Neuronal stem cell (in vitro differentiated cells): ENCODE data around the gene SMIM35.

Experiments
- DNase-seq: peaks from one replicate; pipeline ENCODE4 v3.0.0-alpha.2; 2013; ENCODE audit warnings: low spot score
- H2AFZ ChIP-seq: one replicate; pipeline ENCODE4 v1.6.1; 2013; ENCODE audit warnings: mild to moderate bottlenecking, low read length, inconsistent platforms
- H2AK5ac ChIP-seq: 2 replicates; pipeline ENCODE4 v1.6.1; 2013; ENCODE audit warnings: low read depth, mild to moderate bottlenecking, inconsistent platforms, low read length, moderate library complexity, mixed read lengths
- H2BK120ac ChIP-seq: 2 replicates; pipeline ENCODE4 v1.6.1; 2013; ENCODE audit warnings: low read depth, mild to moderate bottlenecking, inconsistent platforms, low read length, moderate library complexity, mixed read lengths
- H2BK12ac ChIP-seq: one replicate; pipeline ENCODE4 v1.6.1; 2013; ENCODE audit warnings: low read length, inconsistent platforms
- H2BK15ac ChIP-seq: 2 replicates; pipeline ENCODE4 v1.6.1; 2013; ENCODE audit warnings: mild to moderate bottlenecking, low read length, inconsistent platforms, mixed read lengths
- H2BK5ac ChIP-seq: one replicate; pipeline ENCODE4 v1.6.1; 2013; ENCODE audit warnings: inconsistent platforms, mild to moderate bottlenecking, low read length, moderate library complexity
- H3K14ac ChIP-seq: one replicate; pipeline ENCODE4 v1.6.1; 2013; ENCODE audit warnings: low read length, inconsistent platforms
- H3K18ac ChIP-seq: 2 replicates; pipeline ENCODE4 v1.6.1; 2013; ENCODE audit warnings: low read length, inconsistent platforms
- H3K23ac ChIP-seq: 2 replicates; pipeline ENCODE4 v1.6.1; 2013; ENCODE audit warnings: low read depth, mild to moderate bottlenecking, mixed read lengths, low read length, inconsistent platforms; ENCODE audit not compliant: poor library complexity
- H3K27ac ChIP-seq: replicated peaks from 3 replicates; pipeline ENCODE4 v1.5.1; 2013; ENCODE audit warnings: low read length, inconsistent platforms
- H3K27me3 ChIP-seq, 3 experiments: 2 replicates each; pipeline ENCODE4 v1.6.1; 2013; ENCODE audit warnings: low read length in 3 of 3, mild to moderate bottlenecking in 2 of 3, inconsistent platforms in 1 of 3, low read depth in 1 of 3, mixed read lengths in 1 of 3, moderate library complexity in 1 of 3; ENCODE audit not compliant: control insufficient read depth in 3 of 3, insufficient read depth in 3 of 3
- H3K36me3 ChIP-seq, 2 donors: replicated peaks in 1 of 2; 2 replicates each; pipeline ENCODE4 v1.6.1; 2013; ENCODE audit warnings: low read length in 2 of 2; ENCODE audit not compliant: control insufficient read depth in 2 of 2, insufficient read depth in 2 of 2
- H3K4ac ChIP-seq: 2 replicates; pipeline ENCODE4 v1.6.1; 2013; ENCODE audit warnings: inconsistent platforms, mild to moderate bottlenecking, low read length, moderate library complexity
- H3K4me1 ChIP-seq, 2 donors: 1 replicate in 1 of 2; 2 replicates in 1 of 2; pipeline ENCODE4 v1.6.1; 2013; ENCODE audit warnings: low read length in 2 of 2, low read depth in 1 of 2; ENCODE audit not compliant: control insufficient read depth in 2 of 2, insufficient read depth in 1 of 2
- H3K4me2 ChIP-seq: one replicate; pipeline ENCODE4 v1.6.1; 2013; ENCODE audit warnings: mild to moderate bottlenecking, low read length, inconsistent platforms; ENCODE audit not compliant: insufficient read depth, poor library complexity, severe bottlenecking
- H3K4me3 ChIP-seq, 2 donors: 2 replicates each; pipeline ENCODE4 v1.5.1; 2013; ENCODE audit warnings: low read length in 2 of 2, mild to moderate bottlenecking in 2 of 2, inconsistent platforms in 1 of 2, moderate library complexity in 1 of 2
- H3K79me1 ChIP-seq: one replicate; pipeline ENCODE4 v1.6.1; 2013; ENCODE audit warnings: low read depth, mild to moderate bottlenecking, inconsistent platforms, low read length, moderate library complexity
- H3K9ac ChIP-seq: one replicate; pipeline ENCODE4 v1.6.1; 2013; ENCODE audit warnings: mild to moderate bottlenecking, low read depth, low read length, inconsistent platforms; ENCODE audit not compliant: poor library complexity
- H3K9me3 ChIP-seq, 2 donors: replicated peaks in 1 of 2; 2 replicates each; pipeline versions ENCODE3 to v1.6.1; 2013; ENCODE audit warnings: low read length in 2 of 2, mild to moderate bottlenecking in 2 of 2, inconsistent platforms in 1 of 2, low read depth in 1 of 2, mixed read lengths in 1 of 2, moderate library complexity in 1 of 2; ENCODE audit not compliant: control insufficient read depth in 2 of 2, insufficient read depth in 1 of 2
- H4K8ac ChIP-seq: one replicate; pipeline ENCODE4 v1.6.1; 2013; ENCODE audit warnings: low read depth, mild to moderate bottlenecking, inconsistent platforms, low read length, moderate library complexity
- H4K91ac ChIP-seq: one replicate; pipeline ENCODE4 v1.6.1; 2013; ENCODE audit warnings: low read length, low read depth, mild to moderate bottlenecking, inconsistent platforms; ENCODE audit not compliant: poor library complexity
- WGBS, 2 donors: extraction: QIAGEN DNeasy Blood & Tissue Kit; methylation state at CpG; one replicate each; pipeline ENCODE4 v1.1.7; 2013; ENCODE audit warnings: missing lambda C conversion rate in 2 of 2, mixed read lengths in 1 of 2; ENCODE audit not compliant: insufficient read length in 2 of 2, insufficient replicate concordance in 1 of 2; ENCODE audit errors: extremely low coverage in 2 of 2; 5-methylcytosine and 5-hydroxymethylcytosine counted together

Gene SMIM35

DNA sequence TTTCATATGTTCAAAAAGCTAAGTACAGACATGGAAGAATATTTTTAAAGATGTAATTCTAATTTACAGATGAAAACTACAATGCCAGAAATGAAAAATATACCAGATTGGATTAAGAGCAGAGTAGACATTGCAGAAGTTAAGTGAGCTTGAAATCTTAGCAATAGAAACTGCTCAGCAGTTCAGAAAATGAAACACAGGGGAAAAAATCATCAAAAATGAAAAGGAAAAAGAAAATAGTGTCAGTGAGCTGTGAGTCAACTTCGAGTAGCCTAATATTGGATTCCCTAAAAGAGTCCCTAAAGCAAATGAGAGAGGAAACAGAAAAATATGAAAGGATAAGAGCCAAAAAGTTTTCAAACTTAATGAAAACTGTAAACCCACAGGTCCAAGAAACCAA is 126.4 kb downstream of the SMIM35 start:
- Histone ChIP-seq H4K91ac (no peak overlapping the region), H2BK12ac (no peak overlapping the region), H3K36me3 (no peaks in the 10 kb centered on the region), H2BK120ac (no peak overlapping the region), H3K27me3 (no peaks in the 10 kb centered on the region), H3K4me3 (no peak overlapping the region), H3K4ac (no peak overlapping the region), H3K9me3 (no peaks in the 10 kb centered on the region), H3K18ac (no peak overlapping the region), H2AK5ac (no peak overlapping the region), H3K9ac (no peak overlapping the region), H3K27ac (no peak overlapping the region), H3K4me1 (no peaks in the 10 kb centered on the region), H2BK5ac (no peak overlapping the region), H3K4me2 (no peak overlapping the region), H3K79me1 (no peaks in the 10 kb centered on the region), H2BK15ac (no peak overlapping the region), H4K8ac (no peak overlapping the region), H3K14ac (no peak overlapping the region), H3K23ac (no peak overlapping the region), H2AFZ (no peak overlapping the region)
- no CpG with 5 or more reads among the region's 1 CpG for WGBS, 2 donors
- no peak for DNase-seq

DNA sequence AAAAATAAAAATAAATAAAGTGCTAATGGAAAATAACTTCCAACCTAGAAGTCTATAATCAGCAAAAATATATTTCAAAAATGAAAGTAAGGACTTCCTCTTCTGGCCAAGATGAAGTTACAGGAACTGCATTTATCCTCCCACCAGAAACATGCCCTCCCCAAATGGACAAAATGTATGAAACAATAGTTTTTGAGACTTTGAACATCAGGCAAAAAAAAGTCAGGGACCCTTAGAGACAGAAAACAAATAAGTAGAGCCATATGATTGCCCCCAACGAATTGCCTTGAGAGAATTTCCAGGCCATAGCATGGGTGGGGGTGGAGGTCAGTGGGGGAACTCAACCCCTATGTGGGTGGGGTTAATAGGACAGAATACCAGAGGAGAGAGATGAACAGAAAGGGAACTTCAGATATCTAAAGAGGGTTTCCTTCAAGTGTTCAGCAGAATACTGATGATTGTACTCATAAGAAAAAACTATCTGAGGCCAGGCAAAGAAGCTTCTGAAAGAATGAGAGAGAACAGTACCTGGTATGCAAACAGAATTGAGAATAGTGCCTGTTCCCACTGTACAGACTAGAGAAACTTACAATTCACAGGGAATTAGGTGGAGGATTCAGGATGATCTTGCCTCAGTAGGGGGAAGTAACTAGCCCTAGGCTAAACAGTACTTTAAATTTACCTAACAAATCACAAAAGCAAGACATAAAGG is 127.2 kb downstream of the SMIM35 start:
- no peak overlapping the region for H4K91ac ChIP-seq
- H2BK5ac ChIP-seq, result no peak overlapping the region
- no peak overlapping the region for H4K8ac ChIP-seq
- no peak overlapping the region for H2AFZ ChIP-seq
- H3K18ac ChIP-seq, result no peak overlapping the region
- no peak overlapping the region for H3K9ac ChIP-seq
- no peak overlapping the region for H3K27ac ChIP-seq
- H3K27me3 ChIP-seq, result no peaks in the 10 kb centered on the region
- H3K23ac ChIP-seq, result no peak overlapping the region
- no peak overlapping the region for H2BK15ac ChIP-seq
- DNase-seq, result no peak
- no peaks in the 10 kb centered on the region for H3K36me3 ChIP-seq
- H2BK12ac ChIP-seq, result no peak overlapping the region
- H3K4me1 ChIP-seq, result no peaks in the 10 kb centered on the region
- H3K14ac ChIP-seq, result no peak overlapping the region
- H3K4me2 ChIP-seq, result no peak overlapping the region
- no peak overlapping the region for H3K4me3 ChIP-seq
- WGBS, 2 donors, result no CpG with 5 or more reads among the region's 1 CpG
- H3K4ac ChIP-seq, result no peak overlapping the region
- H2AK5ac ChIP-seq, result no peak overlapping the region
- H3K9me3 ChIP-seq, result no peaks in the 10 kb centered on the region
- H3K79me1 ChIP-seq, result no peaks in the 10 kb centered on the region
- H2BK120ac ChIP-seq, result no peak overlapping the region

DNA sequence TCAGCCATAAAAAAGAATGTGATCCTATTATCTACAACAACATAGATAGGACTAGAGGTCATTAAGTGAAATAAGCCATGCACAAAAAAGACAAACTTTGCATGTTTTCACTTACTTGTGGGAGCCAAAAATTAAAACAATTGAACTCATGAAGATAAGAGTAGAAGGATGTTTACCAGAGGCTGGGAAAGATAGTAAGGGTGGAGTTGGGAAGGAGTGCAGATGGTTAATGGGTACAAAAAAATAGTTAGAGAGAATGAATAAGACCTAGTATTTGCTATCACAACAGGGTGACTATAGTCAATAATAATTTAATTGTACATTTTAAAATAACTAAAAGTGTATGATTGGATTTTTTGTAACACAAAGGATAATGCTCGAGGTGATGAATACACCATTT is 127.8 kb downstream of the SMIM35 start:
- no peak overlapping the region for H3K23ac ChIP-seq
- H2AFZ ChIP-seq, result no peak overlapping the region
- H3K9ac ChIP-seq, result no peak overlapping the region
- no peaks in the 10 kb centered on the region for H3K36me3 ChIP-seq
- H3K4ac ChIP-seq, result no peak overlapping the region
- H3K4me1 ChIP-seq, result no peaks in the 10 kb centered on the region
- H3K79me1 ChIP-seq, result no peaks in the 10 kb centered on the region
- no peak overlapping the region for H3K14ac ChIP-seq
- no peaks in the 10 kb centered on the region for H3K27me3 ChIP-seq
- H3K4me3 ChIP-seq, result no peak overlapping the region
- no peak overlapping the region for H2BK12ac ChIP-seq
- no peak overlapping the region for H3K4me2 ChIP-seq
- WGBS, 2 donors, result no CpG with 5 or more reads among the region's 1 CpG
- no peak overlapping the region for H4K8ac ChIP-seq
- no peak overlapping the region for H4K91ac ChIP-seq
- H2BK5ac ChIP-seq, result no peak overlapping the region
- no peaks in the 10 kb centered on the region for H3K9me3 ChIP-seq
- H3K27ac ChIP-seq, result no peak overlapping the region
- no peak overlapping the region for H2BK15ac ChIP-seq
- no peak overlapping the region for H2BK120ac ChIP-seq
- no peak for DNase-seq
- H2AK5ac ChIP-seq, result no peak overlapping the region
- H3K18ac ChIP-seq, result no peak overlapping the region
